Measurements from ENCODE around the gene RPL37A. TPM values are rescaled to one million over a fixed set of nuclear protein-coding genes. Genes with fewer than 3 reads are reported as not detected.

RPL37A gene
- total and polyA plus RNA-seq, 4 experiments from 2014 or later: 1,713 to 3,751 (median 3,123) TPM

DNA sequence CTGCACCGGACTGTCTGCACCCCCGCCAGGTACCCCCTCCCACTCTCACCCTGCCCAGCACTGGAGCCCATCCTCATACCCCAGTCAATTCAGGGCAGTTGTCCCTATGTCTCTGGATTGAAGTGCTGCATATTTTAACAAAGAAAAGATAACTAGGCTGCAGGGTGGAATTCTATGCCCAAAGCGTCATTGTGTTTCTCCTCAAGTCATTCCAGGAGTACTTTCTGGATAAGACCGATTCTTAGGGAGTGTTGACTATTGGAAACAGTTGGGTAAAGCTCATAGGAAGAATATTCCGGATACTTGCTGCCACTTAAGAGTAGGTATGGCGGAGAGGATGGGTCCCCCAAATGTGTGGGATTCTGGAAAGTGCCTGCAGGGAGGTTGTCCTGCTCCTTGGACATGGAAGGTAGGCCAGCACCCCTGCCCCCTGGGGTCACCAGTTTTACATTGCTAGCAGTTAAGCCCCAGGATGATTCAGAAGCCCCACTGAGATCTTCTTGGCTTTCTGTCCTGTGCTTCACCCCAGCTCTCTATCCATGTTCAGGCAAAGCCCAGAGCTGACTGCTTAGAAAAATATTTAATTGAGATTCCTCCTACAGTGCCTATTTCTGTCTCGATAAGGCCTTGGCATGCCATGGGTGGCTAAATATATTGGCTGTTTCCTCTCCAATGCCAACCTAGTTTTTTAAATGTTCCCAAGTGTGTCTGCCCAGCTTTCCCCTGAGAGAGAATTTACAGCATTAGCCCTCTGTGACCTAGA is 48.2 kb downstream of the RPL37A start:
- ChIA-PET POLR2A (ENCODE audit: partially characterized antibody) (no interaction called here), CTCF (ENCODE audit: partially characterized antibody) (interaction anchor here (0.9 to 1.0 kb wide), 2 partner anchors 9 to 28 kb away, joined by 3 read pairs; no protein-coding TSS in a partner anchor)
- Mint-ChIP-seq H3K27me3 (peaks cover 5 to 10% of the 10 kb centered on the region in 2 donors), H3K4me1 (no peaks in the 10 kb centered on the region), H3K9me3 (no peaks in the 10 kb centered on the region), H3K36me3 (no peaks in the 10 kb centered on the region), H3K27ac (no peak overlapping the region), H3K4me3 (no peak overlapping the region)
- Histone ChIP-seq H3K36me3 (ENCODE audit: insufficient read depth, low read length) (no peaks in the 10 kb centered on the region), H3K9me3 (ENCODE audit: control insufficient read depth in 1 of 2, low read length in 2 of 2) (no peaks in the 10 kb centered on the region), H3K27me3 (ENCODE audit: insufficient read depth, low read length) (no peaks in the 10 kb centered on the region), H3K27ac (ENCODE audit: low read depth, low read length) (no peak overlapping the region), H3K4me1 (ENCODE audit: insufficient read depth, low read length) (no peaks in the 10 kb centered on the region), H3K4me3 (ENCODE audit: low read length in 2 of 2) (no peak overlapping the region)
- DNase-seq: no peak
- intact Hi-C loops (cut with micrococcal nuclease): no loop called here

DNA sequence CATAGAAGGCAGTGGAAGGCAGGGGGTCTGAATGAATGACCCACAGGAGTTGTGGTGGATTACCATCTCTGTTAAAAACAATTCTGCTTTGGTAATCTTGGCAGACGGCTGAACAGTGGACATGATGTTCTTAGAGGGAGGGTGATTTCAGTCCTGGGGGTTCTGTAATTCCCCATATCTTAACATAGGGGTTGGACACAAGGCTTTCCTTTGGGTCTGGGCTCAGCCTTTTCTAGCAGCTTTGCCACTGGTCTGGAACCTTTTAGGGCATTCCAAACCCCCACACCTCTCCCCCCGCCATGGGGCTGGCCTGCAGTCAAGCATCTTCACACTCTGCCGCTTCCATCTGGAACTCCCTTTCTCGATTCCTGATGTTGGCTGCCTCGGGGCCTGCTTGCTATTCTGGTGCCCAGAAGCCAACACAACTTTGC is 50.3 kb downstream of the RPL37A start:
- no peak overlapping the region for H3K4me3 Mint-ChIP-seq
- H3K36me3 Mint-ChIP-seq: no peaks in the 10 kb centered on the region
- peaks cover 7 to 8% of the 10 kb centered on the region in 2 donors for H3K27me3 Mint-ChIP-seq
- intact Hi-C loops (cut with micrococcal nuclease): no loop called here
- Histone ChIP-seq H3K36me3 (ENCODE audit: insufficient read depth, low read length) (no peaks in the 10 kb centered on the region), H3K4me1 (ENCODE audit: insufficient read depth, low read length) (no peaks in the 10 kb centered on the region), H3K9me3 (ENCODE audit: control insufficient read depth in 1 of 2, low read length in 2 of 2) (no peaks in the 10 kb centered on the region), H3K27ac (ENCODE audit: low read depth, low read length) (no peak overlapping the region), H3K4me3 (ENCODE audit: low read length in 2 of 2) (no peak overlapping the region), H3K27me3 (ENCODE audit: insufficient read depth, low read length) (no peaks in the 10 kb centered on the region)
- ChIA-PET POLR2A (ENCODE audit: partially characterized antibody) (no interaction called here), CTCF (ENCODE audit: partially characterized antibody) (no interaction called here)
- no peak overlapping the region for H3K27ac Mint-ChIP-seq
- H3K4me1 Mint-ChIP-seq: no peaks in the 10 kb centered on the region
- no peak for DNase-seq
- no peaks in the 10 kb centered on the region for H3K9me3 Mint-ChIP-seq

DNA sequence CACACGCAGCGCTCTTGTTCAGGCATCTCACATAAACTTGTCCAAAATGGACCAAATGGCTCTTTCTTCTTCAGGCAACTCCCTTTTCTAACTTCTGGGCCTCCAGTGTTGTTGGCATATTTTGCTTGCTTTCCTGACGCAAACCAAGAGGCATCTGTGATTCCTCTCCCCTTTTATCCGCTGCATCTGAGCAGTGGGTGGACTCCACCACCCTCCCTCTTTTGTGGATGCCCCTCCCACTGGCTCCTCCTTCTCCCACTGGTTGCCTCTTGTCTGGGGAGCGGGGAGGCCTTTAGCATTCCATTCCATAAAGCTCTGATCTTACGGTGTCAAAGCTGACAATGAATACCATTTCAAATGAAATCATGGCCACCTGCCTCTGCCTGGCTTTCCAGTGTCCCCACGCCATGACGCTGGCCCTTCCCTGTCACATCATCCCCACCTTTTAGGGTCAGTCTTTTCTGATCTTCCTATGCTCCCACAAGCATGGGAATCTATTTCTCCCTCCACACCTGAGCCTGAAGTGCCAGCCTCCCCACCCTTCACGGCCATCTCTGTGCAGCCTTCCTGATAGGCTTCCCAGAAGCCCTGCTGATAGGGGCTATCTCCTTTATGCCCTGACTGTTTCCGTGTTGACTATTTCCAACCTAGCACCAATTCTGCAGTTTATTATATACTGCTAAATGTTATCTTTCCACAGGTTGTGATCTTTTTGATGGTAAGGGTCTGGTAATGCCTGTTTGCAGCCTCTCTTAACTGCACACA is 51.5 kb downstream of the RPL37A start:
- H3K27me3 ChIP-seq (ENCODE audit: insufficient read depth, low read length): no peaks in the 10 kb centered on the region
- POLR2A ChIA-PET (ENCODE audit: partially characterized antibody): no interaction called here
- no peaks in the 10 kb centered on the region for H3K4me1 Mint-ChIP-seq
- H3K36me3 Mint-ChIP-seq: no peaks in the 10 kb centered on the region
- H3K9me3 ChIP-seq (ENCODE audit: control insufficient read depth in 1 of 2, low read length in 2 of 2): no peaks in the 10 kb centered on the region
- DNase-seq: no peak
- H3K36me3 ChIP-seq (ENCODE audit: insufficient read depth, low read length): no peaks in the 10 kb centered on the region
- no peak overlapping the region for H3K27ac ChIP-seq (ENCODE audit: low read depth, low read length)
- H3K9me3 Mint-ChIP-seq: no peaks in the 10 kb centered on the region
- H3K4me1 ChIP-seq (ENCODE audit: insufficient read depth, low read length): no peaks in the 10 kb centered on the region
- peak overlapping the region in 1 of 8 donors; percentile 3 for H3K4me3 Mint-ChIP-seq
- H3K27me3 Mint-ChIP-seq: peaks cover 4 to 5% of the 10 kb centered on the region in 2 donors
- H3K27ac Mint-ChIP-seq: no peak overlapping the region
- CTCF ChIA-PET (ENCODE audit: partially characterized antibody): no interaction called here
- intact Hi-C loops (cut with micrococcal nuclease): no loop called here
- H3K4me3 ChIP-seq (ENCODE audit: low read length in 2 of 2): no peak overlapping the region

DNA sequence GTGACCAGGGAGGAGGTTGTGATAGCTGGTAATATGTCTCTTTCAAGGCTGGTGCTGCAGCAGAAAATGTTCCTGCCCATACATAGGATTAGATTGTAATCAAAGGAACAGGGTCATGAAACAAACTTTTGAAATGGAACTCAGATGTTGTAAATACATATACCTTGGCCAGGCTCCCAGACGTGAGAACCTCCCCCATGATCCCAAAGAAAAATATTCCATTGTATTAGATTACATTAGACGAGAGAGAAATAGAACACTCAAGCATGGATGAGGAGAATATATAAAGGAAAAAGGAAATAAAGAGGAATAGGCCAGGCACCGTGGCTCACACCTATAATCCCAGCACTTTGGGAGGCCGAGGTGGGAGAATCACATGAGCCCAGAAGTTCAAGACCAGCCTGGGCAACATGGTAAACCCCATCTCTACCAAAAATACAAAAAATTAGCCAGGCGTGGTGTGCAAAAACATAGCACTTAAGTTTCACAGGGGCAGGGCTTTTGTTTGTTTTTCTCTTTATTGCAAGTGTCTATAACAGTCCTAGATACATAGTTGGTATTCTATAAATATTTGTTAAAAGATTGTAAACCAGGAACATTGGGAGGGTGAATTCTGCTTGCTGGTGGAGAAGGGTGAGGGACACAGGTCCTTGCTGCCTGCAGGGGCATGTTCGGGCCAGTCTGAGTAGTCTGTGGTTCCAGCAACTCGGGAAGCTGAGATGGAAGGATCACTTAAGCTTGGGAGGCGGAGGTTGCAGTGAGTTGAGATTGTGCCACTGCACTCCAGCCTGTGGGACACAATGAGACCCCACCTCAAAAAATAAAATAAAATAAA is 52.8 kb downstream of the RPL37A start:
- Histone ChIP-seq H3K4me3 (ENCODE audit: low read length in 2 of 2) (no peak overlapping the region), H3K9me3 (ENCODE audit: control insufficient read depth in 1 of 2, low read length in 2 of 2) (no peaks in the 10 kb centered on the region), H3K27ac (ENCODE audit: low read depth, low read length) (no peak overlapping the region), H3K27me3 (ENCODE audit: insufficient read depth, low read length) (no peaks in the 10 kb centered on the region), H3K4me1 (ENCODE audit: insufficient read depth, low read length) (no peaks in the 10 kb centered on the region), H3K36me3 (ENCODE audit: insufficient read depth, low read length) (no peaks in the 10 kb centered on the region)
- intact Hi-C loops (cut with micrococcal nuclease): no loop called here
- Mint-ChIP-seq H3K4me3 (no peak overlapping the region), H3K9me3 (no peaks in the 10 kb centered on the region), H3K36me3 (no peaks in the 10 kb centered on the region), H3K27me3 (peaks cover 3 to 4% of the 10 kb centered on the region in 2 donors), H3K27ac (no peak overlapping the region), H3K4me1 (no peaks in the 10 kb centered on the region)
- ChIA-PET CTCF (ENCODE audit: partially characterized antibody) (no interaction called here), POLR2A (ENCODE audit: partially characterized antibody) (no interaction called here)
- no peak for DNase-seq

DNA sequence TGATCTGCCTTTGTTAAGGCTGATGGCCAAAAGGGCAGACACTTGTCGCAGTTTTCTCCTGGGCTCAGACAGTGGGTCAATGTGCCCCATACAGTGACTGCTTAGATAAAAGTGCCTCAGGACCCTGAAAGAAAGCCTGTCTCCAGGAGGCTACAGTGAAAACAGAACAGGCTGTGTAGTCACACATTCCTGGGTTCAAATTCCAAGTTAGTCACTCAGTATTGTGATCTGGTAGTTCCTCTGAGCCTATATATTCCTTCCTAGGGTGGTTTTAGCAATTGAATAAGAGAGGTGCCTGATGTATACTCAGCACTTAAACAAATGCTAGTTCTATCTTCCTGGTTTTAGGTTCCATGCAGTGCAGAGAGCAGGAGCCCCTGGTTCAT is 54.4 kb downstream of the RPL37A start:
- POLR2A ChIA-PET (ENCODE audit: partially characterized antibody): no interaction called here
- CTCF ChIA-PET (ENCODE audit: partially characterized antibody): no interaction called here
- no peak for DNase-seq
- Histone ChIP-seq H3K27ac (ENCODE audit: low read depth, low read length) (no peak overlapping the region), H3K27me3 (ENCODE audit: insufficient read depth, low read length) (no peaks in the 10 kb centered on the region), H3K36me3 (ENCODE audit: insufficient read depth, low read length) (no peaks in the 10 kb centered on the region), H3K4me1 (ENCODE audit: insufficient read depth, low read length) (no peaks in the 10 kb centered on the region), H3K4me3 (ENCODE audit: low read length in 2 of 2) (no peak overlapping the region), H3K9me3 (ENCODE audit: control insufficient read depth in 1 of 2, low read length in 2 of 2) (no peaks in the 10 kb centered on the region)
- H3K36me3 Mint-ChIP-seq: no peaks in the 10 kb centered on the region
- no peak overlapping the region for H3K27ac Mint-ChIP-seq
- no peaks in the 10 kb centered on the region for H3K9me3 Mint-ChIP-seq
- intact Hi-C loops (cut with micrococcal nuclease): no loop called here
- H3K4me1 Mint-ChIP-seq: no peaks in the 10 kb centered on the region
- H3K4me3 Mint-ChIP-seq: no peak overlapping the region
- H3K27me3 Mint-ChIP-seq: peaks cover 3 to 4% of the 10 kb centered on the region in 2 donors

Other genes starting within 250 kb of the RPL37A start
- gene MARCHF4, start 126.4 kb upstream of the RPL37A start, total RNA-seq: not detected
- gene MARCHF4, start 126.4 kb upstream of the RPL37A start, polyA plus RNA-seq: not detected
- 10 to 100 TPM; 26.1 to 26.3 TPM for gene SMARCAL1, start 86.4 kb upstream of the RPL37A start, total RNA-seq
- 10 to 100 TPM; 16.3 to 22.2 TPM for gene SMARCAL1, start 86.4 kb upstream of the RPL37A start, polyA plus RNA-seq
- not detected for gene IGFBP2, start 134.6 kb downstream of the RPL37A start, total RNA-seq
- not detected for gene IGFBP2, start 134.6 kb downstream of the RPL37A start, polyA plus RNA-seq
- under 1 TPM in 1 of 2 experiments, not detected in 1; 0.23 TPM for gene IGFBP5, start 196.7 kb downstream of the RPL37A start, total RNA-seq
- gene IGFBP5, start 196.7 kb downstream of the RPL37A start, polyA plus RNA-seq: not detected

All from CD4-positive, alpha-beta memory T cell (primary cell).